K562 (cell line): Measurements from ENCODE around the gene HAO2. TPM values are rescaled to one million over a fixed set of nuclear protein-coding genes. Genes with fewer than 3 reads are reported as not detected.

Experiments
- LEF1 ChIP-seq: fragments of 450-650 bp; IDR thresholded peaks from 2 replicates; pipeline ENCODE4 v1.6.1; 2016; ENCODE audit warnings: mild to moderate bottlenecking
- MCM2 ChIP-seq: fragments of 450-650 bp; IDR thresholded peaks from 2 replicates; pipeline ENCODE4 v1.6.1; 2017; ENCODE audit warnings: low read depth, mild to moderate bottlenecking
- NCOA4 ChIP-seq: fragments of 450-650 bp; IDR thresholded peaks from 2 replicates; pipeline ENCODE4 v1.6.1; 2018; ENCODE audit warnings: mild to moderate bottlenecking; ENCODE audit not compliant: partially characterized antibody
- POLR2AphosphoS5 ChIP-seq: IDR thresholded peaks from 2 replicates; pipeline ENCODE4 v1.6.1; 2011; ENCODE audit warnings: mild to moderate bottlenecking, low read depth, low read length, moderate library complexity; ENCODE audit not compliant: control insufficient read depth, insufficient read depth
- RUNX1 ChIP-seq: sonication (generic); IDR thresholded peaks from 2 replicates; pipeline ENCODE4 v1.6.1; 2016; ENCODE audit warnings: antibody characterized with exemption, low read depth
- SIRT6 ChIP-seq: IDR thresholded peaks from one replicate; pipeline ENCODE4 v1.6.1; 2012; ENCODE audit warnings: low read depth, mild to moderate bottlenecking, control low read depth, inconsistent platforms, low read length, moderate library complexity
- WHSC1 ChIP-seq: IDR thresholded peaks from one replicate; pipeline ENCODE4 v1.6.1; 2012; ENCODE audit warnings: low read length, control low read depth, inconsistent platforms
- ZNF239 ChIP-seq: fragments of 250-450 bp; sonication (Bioruptor Pico); IDR thresholded peaks from 2 replicates; pipeline ENCODE4 v1.4.0; 2020; ENCODE audit warnings: mild to moderate bottlenecking
- ZNF408 ChIP-seq: fragments of 250-450 bp; sonication (Bioruptor Pico); IDR thresholded peaks from 2 replicates; pipeline ENCODE4 v1.4.0; 2020; ENCODE audit warnings: low read depth, mild to moderate bottlenecking, moderate library complexity
- polyA plus RNA-seq, 8 experiments: library from polyadenylated mRNA; depleted of rRNA in 4 of 8; stranded (reverse) in 5 of 8; unstranded in 3 of 8; fragments of >200 nt; fragmentation: Nextera tagmentation in 2 of 8; fragmentation: Illumina TruSeq in 1 of 8; extraction: Ambion mirVana in 2 of 8; extraction: Trizol in 1 of 8; gene quantifications; 2 replicates each; pipeline versions ENCODE4 v1.2.1 to v1.2.3, GENCODE V29; 2011 to 2014; ENCODE audit warnings: inconsistent platforms in 1 of 8, missing spikeins in 1 of 8
- total RNA-seq, 7 experiments: library from RNA; depleted of rRNA in 6 of 7; stranded (reverse); fragments of >200 nt in 6 of 7; fragmentation: Illumina TruSeq in 2 of 7; extraction: Trizol in 2 of 7; gene quantifications; 2 replicates each; pipeline versions ENCODE4 v1.2.1 to v1.2.3, GENCODE V29; 2011 to 2021; ENCODE audit warnings: low replicate concordance in 1 of 7
- TF ChIP-seq, protein P1 (sequence below): fragments of 200-800 bp; sonication (Bioruptor generic); IDR thresholded peaks from 2 replicates; pipeline ENCODE4 v1.6.1; 2017; ENCODE audit warnings: missing genetic modification characterization, missing compliant biosample characterization
- TF ChIP-seq, protein P2 (sequence below): fragments of 450-650 bp; formaldehyde crosslinking; IDR thresholded peaks from 2 replicates; pipeline ENCODE4 v1.4.0; 2022; ENCODE audit warnings: missing genetic modification characterization

Gene HAO2
- total and polyA plus RNA-seq, 9 of the 15 experiments (the other 6 are each of a cell fraction or from before 2014, with no cell fraction given) = not detected

DNA sequence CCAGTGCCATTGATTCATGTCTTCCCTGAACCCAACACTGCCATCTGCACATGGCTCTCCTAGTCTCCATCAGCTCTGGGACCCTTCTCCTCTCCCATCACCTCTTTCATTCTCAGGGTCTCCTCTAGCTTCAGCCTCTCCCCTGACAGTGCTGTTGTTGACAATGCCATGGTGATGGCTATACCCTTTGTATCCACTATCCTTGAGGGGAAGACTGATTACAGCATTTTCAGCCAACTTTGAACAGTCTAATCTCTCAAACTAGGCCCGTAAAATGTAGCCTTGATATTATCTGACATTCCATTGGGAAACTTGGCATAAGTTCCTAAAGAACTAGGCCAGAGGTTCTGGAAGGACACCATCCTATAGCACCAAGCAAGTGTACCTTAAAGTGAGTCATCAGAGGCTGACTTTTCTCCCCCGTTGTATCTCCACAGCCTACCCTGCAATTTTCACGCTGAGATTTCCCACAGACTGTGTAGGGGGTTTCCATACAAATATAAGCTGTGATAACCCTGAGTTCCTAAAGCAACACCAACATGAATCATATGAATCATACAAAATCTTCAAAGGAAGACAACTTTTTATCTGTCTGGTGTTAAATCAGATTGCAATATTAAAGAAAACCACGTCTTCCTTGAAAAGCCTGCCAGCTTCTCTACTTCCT, 5.8 kb downstream of the HAO2 start (continued):
- no peak for TF ChIP-seq RUNX1
- no peak for TF ChIP-seq WHSC1
- no peak for TF ChIP-seq LEF1
- no peak for TF ChIP-seq NCOA4
- TF ChIP-seq POLR2AphosphoS5 = no peak
- TF ChIP-seq MCM2 = no peak
- TF ChIP-seq, protein P1, sequence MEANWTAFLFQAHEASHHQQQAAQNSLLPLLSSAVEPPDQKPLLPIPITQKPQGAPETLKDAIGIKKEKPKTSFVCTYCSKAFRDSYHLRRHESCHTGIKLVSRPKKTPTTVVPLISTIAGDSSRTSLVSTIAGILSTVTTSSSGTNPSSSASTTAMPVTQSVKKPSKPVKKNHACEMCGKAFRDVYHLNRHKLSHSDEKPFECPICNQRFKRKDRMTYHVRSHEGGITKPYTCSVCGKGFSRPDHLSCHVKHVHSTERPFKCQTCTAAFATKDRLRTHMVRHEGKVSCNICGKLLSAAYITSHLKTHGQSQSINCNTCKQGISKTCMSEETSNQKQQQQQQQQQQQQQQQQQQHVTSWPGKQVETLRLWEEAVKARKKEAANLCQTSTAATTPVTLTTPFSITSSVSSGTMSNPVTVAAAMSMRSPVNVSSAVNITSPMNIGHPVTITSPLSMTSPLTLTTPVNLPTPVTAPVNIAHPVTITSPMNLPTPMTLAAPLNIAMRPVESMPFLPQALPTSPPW = no peak
- TF ChIP-seq, protein P2, sequence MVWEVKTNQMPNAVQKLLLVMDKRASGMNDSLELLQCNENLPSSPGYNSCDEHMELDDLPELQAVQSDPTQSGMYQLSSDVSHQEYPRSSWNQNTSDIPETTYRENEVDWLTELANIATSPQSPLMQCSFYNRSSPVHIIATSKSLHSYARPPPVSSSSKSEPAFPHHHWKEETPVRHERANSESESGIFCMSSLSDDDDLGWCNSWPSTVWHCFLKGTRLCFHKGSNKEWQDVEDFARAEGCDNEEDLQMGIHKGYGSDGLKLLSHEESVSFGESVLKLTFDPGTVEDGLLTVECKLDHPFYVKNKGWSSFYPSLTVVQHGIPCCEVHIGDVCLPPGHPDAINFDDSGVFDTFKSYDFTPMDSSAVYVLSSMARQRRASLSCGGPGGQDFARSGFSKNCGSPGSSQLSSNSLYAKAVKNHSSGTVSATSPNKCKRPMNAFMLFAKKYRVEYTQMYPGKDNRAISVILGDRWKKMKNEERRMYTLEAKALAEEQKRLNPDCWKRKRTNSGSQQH (CRISPR knock-in tag) = no peak
- no peak for TF ChIP-seq SIRT6
- no peak for TF ChIP-seq ZNF239 (CRISPR knock-in tag)
- no peak for TF ChIP-seq ZNF408 (CRISPR knock-in tag)
